Urothelium cell line (cell line): ENCODE measurements around the gene SAMD14.

Experiments
- DNase-seq: peaks from one replicate; pipeline ENCODE4 v3.0.0; 2011; ENCODE audit warnings: low spot score, mixed read lengths
- FAIRE-seq: peaks from 2 replicates; lab custom pipeline; 2011; peaks lifted over from hg19 to GRCh38; lab: Jason Lieb, UNC

SAMD14 gene

GRCh38 chr17:50134206-50135110 lies 4.5 kb upstream of the SAMD14 start:
- no peak for DNase-seq
- FAIRE-seq = no peak

GRCh38 chr17:50133769-50134099 lies 3.8 kb upstream of the SAMD14 start:
- FAIRE-seq (no peak), DNase-seq (no peak)

DNA sequence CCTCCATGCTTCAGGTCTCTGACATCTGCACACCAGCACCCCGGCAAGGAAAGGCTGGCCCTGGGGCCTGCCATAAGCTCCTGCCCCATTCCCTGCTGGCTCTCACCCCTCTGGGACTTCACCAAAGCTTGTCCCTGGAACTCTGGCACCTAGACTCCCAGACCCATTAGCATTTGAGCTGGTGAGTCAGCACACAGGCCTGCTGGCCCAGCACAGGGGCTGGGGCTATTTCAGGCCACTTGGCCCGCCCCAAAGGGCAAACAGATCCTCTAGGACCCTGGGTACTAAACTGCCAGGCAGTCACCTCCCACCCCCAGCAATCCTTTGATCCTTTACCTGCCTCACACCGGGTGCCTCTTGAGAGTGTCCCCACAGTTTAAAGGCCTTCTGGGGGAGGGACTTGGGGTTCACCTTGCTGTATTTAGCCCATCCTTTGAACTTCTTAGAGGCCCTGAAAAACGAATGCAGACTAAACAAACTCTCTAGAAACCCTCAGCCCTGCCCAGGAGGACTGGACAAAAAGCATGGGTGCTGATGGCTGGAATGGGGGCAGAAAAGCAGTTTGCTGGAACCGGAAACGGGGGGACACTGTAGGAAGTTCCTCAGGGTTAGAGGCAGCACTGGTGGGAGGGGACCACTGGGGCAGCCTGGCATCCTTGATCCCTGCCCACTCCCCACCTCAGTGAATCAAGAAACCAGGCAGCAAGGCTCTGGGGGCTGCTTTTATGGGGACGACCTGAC lies 3.2 kb upstream of the SAMD14 start:
- no peak for DNase-seq
- peak; percentile 55 for FAIRE-seq

- DNase-seq (no peak), FAIRE-seq (peak; percentile 70)
Measured at GRCh38 chr17:50132104-50132794, 2.3 kb upstream of the SAMD14 start.

GRCh38 chr17:50130559-50131305 lies 772 bp upstream of the SAMD14 start:
- FAIRE-seq (no peak), DNase-seq (no peak)

DNA sequence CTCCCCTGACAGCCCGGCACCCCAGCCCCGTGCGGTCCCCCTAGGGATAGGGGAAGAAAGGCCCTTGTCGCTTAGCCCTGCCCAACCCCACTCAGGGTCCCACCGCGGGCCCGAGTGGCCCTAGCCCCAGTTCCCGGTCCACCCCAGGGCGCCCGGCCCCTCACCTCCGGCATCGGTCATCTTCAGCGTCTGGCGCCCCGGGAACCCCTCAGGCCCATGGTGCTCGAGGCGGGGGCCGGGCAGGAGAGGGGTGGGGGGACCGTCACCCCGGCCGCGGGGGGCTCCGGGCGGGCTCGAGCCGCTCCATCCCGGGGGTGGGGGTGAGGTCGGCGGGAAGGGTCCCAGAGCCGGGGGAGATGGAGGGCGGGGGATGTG lies 620 bp downstream of the SAMD14 start:
- FAIRE-seq = no peak

GRCh38 chr17:50128441-50129352 lies 1.3 kb downstream of the SAMD14 start:
- FAIRE-seq = no peak
- no peak for DNase-seq

More for the DNA sequence above, 620 bp downstream of the SAMD14 start:
- DNase-seq = no peak

- DNase-seq = no peak
- no peak for FAIRE-seq
Measured at GRCh38 chr17:50127697-50128361, 2.1 kb downstream of the SAMD14 start.

DNA sequence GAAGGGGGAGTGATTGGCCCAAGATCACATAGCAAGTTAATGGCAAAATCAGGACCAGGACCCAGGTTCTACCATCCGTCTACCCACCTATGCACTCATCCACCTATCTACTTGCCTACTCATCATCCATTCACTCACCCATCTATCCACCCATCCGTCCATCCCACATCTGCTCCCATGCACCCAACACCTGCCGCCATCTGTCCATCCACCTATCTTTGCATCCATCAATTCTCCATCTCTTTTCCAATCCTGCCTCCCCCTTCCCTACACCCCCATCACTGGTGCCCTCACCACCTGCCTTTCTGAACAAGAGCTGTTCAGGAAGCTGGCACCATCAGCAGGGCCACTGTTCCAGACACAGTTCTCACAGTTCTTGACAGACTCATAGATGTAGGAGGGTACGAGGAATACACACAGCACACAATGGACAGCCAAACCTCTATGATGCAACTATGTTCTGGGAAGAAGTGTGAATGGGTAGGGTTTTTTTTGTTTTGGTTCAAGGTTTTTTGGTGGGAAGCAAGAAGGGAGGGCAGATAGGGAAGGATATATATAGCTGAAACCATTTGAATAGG lies 4.5 kb downstream of the SAMD14 start:
- FAIRE-seq (peak; percentile 80), DNase-seq (no peak)

GRCh38 chr17:50123649-50124349 lies 6.2 kb downstream of the SAMD14 start:
- FAIRE-seq (peak; percentile 17), DNase-seq (no peak)

- FAIRE-seq (no peak), DNase-seq (no peak)
Measured at GRCh38 chr17:50122945-50123344, 7.0 kb downstream of the SAMD14 start.

DNA sequence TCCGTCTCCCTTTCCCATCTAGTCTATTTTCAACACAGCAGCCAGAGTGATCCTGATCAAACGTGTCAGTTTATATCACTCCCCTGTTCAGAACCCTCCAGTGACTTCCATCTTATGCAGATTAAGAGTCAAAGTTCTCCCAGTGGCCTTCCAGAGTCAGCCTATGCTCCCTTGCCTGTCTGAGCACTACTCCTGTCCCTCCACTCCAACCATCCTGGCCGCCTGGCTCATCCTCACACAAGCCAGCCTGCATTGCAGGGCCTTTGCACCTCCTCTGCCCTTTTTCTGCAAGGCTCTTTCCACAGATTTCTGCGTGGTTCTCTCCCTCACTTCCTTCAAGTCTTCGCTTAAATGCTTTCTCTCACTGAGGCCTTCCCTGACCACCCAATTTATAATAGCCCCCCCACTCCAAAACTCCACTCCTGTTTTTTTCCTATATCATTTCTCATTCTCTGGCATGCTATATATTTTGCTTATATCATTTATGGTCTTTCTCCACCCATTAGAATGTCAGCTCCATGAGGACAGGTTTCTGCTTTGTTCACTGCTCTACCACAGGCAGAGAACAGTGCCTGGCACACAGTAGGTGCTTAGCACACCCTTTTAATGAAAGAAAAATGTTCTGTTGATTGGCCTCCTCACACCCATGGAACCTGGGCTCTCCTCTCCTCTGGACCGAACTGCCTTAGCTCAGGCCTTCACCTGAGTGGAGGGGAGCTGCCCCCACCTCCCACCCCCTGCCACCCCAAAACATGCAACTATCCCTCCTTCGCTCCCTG lies 9.3 kb downstream of the SAMD14 start:
- no peak for FAIRE-seq

DNA sequence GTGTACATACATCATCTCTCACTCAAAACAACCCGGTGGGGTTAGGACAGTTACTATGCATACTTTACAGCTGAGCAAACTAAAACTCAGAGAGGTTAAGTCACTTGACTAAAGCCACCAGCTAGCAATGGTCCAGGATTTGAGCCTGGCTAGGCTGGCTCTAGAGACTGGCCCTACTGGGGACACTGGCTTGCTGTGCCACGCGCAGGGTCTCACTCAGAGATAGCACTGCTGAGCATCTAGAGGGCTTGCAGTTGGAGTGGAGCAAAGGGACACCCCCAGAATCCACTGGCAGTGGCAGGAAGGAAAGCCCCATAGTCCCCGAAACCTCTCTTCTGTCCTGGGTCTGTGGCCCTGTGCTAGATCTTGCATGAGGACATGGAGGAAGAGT lies 11.1 kb downstream of the SAMD14 start:
- FAIRE-seq = no peak

More for the DNA sequence above, 9.3 kb downstream of the SAMD14 start:
- no peak for DNase-seq

GRCh38 chr17:50118076-50118827 lies 11.7 kb downstream of the SAMD14 start:
- FAIRE-seq (no peak), DNase-seq (no peak)

More for the DNA sequence above, 11.1 kb downstream of the SAMD14 start:
- no peak for DNase-seq

DNA sequence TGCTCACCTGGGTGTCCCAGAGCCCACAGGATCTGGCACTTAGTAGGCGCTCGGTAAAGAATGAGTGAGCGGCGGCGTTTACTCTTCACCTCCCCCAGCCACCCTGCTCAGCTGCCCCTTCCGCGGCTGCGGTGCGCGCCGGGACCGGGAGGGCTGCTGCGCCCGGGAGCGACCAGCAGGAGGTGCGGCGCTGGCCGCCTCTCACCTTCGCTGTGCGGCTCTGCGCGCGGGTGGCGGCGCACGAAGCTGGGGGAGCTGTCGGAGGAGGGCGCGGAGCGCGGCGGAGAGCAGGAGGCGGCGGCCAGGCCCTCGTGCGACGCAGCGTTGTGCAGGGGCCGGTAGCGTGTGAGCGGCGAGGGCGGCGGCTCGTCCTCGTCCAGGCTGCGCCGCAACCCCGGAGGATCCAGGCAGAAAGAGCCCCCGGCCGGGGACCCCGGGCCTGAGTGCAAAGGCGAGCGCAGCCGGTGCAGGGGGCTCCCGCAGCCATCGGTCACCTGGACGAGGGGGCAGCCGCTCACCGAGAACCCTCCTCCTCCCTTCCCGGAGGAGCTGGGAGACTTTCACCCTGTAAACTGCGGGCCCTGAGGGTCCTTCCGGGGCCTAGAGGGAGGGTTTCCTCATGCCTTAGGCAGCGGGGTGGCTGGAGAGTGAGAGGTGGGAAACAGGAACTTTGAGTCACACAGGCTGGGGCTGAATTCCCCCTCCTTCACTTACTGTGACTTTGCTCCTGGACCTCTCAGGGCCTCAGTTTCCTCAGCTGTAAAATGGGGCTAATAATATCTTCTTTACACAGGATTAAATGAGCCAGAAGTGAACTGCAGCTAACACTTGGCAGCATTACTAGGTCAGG lies 12.5 kb downstream of the SAMD14 start:
- DNase-seq (no peak), FAIRE-seq (no peak)

GRCh38 chr17:50115756-50116155 lies 14.2 kb downstream of the SAMD14 start:
- FAIRE-seq = no peak
- no peak for DNase-seq
